Progenitor cell of endocrine pancreas (in vitro differentiated cells): ENCODE data around the gene JTB. TPM values are rescaled to one million over a fixed set of nuclear protein-coding genes. Genes with fewer than 3 reads are reported as not detected.
A peak's percentile ranks its signal among the peaks of the same experiment; 100 is the strongest.
"Not testable (repeated sequence)": the region's sequence is repeated elsewhere in the genome, so short reads cannot be mapped to it uniquely, and the experiment has no call there.

ENCODE experiments used
- DNase-seq: peaks from one replicate; pipeline ENCODE4 v3.0.0; 2021; ENCODE audit warnings: low spot score; ENCODE audit not compliant: unreplicated experiment
- H3K27ac Mint-ChIP-seq: 2 replicates; pipeline ENCODE4 v1.8.0; 2021; ENCODE audit warnings: mild to moderate bottlenecking, moderate library complexity, mixed read lengths
- H3K27me3 Mint-ChIP-seq: 2 replicates; pipeline ENCODE4 v1.8.0; 2021; ENCODE audit warnings: mixed read lengths
- H3K36me3 Mint-ChIP-seq: 2 replicates; pipeline ENCODE4 v1.8.0; 2022; ENCODE audit warnings: mixed read lengths; ENCODE audit not compliant: insufficient read depth
- H3K4me1 Mint-ChIP-seq: 2 replicates; pipeline ENCODE4 v1.8.0; 2021; ENCODE audit warnings: low read depth, mixed read lengths
- H3K4me3 Mint-ChIP-seq: 2 replicates; pipeline ENCODE4 v1.8.0; 2021; ENCODE audit warnings: low read depth, mild to moderate bottlenecking, moderate library complexity, mixed read lengths
- H3K9me3 Mint-ChIP-seq: 2 replicates; pipeline ENCODE4 v1.8.0; 2021; ENCODE audit warnings: low read depth, mixed read lengths
- total RNA-seq: library from RNA; stranded (reverse); gene quantifications from 2 replicates; pipeline ENCODE4 v1.2.1, GENCODE V29; 2021
- TF ChIP-seq, protein P1 (sequence below): fragments of 200-600 bp; sonication (generic); IDR thresholded peaks from one replicate; pipeline ENCODE4 v1.5.0; 2021; ENCODE audit warnings: antibody characterized with exemption, mild to moderate bottlenecking; ENCODE audit not compliant: unreplicated experiment

Gene JTB
- total RNA-seq, 1 donor from 2014 or later: 75.0 TPM

DNA sequence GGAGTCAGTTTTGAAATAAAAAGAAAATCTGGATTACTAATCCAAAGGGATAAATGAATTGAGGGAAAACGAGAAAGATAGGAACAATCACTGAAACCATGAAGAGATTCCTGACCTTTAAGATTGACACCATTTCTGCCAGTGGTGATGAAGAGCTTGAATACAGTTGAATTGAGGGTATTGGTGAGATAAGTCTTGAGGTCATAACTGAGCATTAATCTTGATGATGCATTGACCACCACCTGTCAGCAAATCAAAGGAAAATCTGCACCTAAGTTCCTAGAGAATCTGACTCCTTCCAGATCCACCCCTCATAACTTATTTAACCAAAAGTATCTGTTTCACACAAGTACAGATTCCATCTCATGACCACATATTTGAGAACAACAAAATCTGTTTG is 34.7 kb upstream of the JTB start:
- H3K27ac Mint-ChIP-seq: no peak overlapping the region
- H3K27me3 Mint-ChIP-seq: no peaks in the 10 kb centered on the region
- no peak for DNase-seq

DNA sequence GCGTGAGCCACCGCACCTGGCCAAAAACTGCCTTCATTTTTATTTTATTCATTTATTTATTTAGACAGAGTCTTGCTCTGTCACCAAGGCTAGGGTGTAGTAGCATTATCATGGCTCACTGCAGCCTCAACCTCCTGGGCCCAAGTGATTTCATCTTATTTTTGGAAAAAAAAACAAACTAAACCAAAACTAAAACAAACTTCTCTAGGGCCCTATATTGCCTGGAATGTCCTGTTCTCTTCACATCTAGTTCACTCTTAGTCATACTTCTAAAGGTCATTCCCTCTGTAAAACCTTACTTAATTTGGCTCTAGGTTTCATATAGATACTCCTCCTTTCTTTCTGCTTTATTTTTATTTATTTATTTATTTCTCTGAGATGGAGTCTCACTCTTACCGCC is 28.7 kb upstream of the JTB start:
- H3K27me3 Mint-ChIP-seq: no peaks in the 10 kb centered on the region
- TF ChIP-seq, protein P1, sequence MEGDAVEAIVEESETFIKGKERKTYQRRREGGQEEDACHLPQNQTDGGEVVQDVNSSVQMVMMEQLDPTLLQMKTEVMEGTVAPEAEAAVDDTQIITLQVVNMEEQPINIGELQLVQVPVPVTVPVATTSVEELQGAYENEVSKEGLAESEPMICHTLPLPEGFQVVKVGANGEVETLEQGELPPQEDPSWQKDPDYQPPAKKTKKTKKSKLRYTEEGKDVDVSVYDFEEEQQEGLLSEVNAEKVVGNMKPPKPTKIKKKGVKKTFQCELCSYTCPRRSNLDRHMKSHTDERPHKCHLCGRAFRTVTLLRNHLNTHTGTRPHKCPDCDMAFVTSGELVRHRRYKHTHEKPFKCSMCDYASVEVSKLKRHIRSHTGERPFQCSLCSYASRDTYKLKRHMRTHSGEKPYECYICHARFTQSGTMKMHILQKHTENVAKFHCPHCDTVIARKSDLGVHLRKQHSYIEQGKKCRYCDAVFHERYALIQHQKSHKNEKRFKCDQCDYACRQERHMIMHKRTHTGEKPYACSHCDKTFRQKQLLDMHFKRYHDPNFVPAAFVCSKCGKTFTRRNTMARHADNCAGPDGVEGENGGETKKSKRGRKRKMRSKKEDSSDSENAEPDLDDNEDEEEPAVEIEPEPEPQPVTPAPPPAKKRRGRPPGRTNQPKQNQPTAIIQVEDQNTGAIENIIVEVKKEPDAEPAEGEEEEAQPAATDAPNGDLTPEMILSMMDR: no peak
- H3K36me3 Mint-ChIP-seq: no peaks in the 10 kb centered on the region
- no peak for DNase-seq
- peaks cover 7% of the 10 kb centered on the region for H3K4me1 Mint-ChIP-seq
- no peak overlapping the region for H3K27ac Mint-ChIP-seq
- no peaks in the 10 kb centered on the region for H3K9me3 Mint-ChIP-seq
- no peak overlapping the region for H3K4me3 Mint-ChIP-seq

More for the DNA sequence above, 34.7 kb upstream of the JTB start:
- TF ChIP-seq, protein P1: no peak
- Mint-ChIP-seq H3K4me3 (no peak overlapping the region), H3K9me3 (no peaks in the 10 kb centered on the region), H3K36me3 (no peaks in the 10 kb centered on the region), H3K4me1 (peaks cover 3% of the 10 kb centered on the region)

DNA sequence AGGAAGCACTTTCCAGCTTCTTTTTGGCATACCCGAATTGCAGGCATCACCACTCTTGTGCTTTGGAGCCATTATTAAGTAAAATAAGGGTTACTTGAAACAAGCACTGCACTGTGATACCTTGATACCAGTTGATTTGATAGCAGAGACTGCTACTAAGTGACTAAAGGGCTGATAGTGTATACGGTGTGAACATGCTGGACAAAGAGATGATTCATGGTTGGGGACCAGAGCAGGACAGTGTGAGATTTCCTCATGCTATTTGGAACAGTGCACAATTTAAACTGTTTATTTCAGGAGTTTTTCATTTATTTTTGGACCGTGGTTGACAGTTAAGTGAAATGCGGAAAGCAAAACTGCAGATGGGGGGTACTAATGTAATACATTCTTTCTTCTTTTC is 22.9 kb upstream of the JTB start:
- peaks cover 5% of the 10 kb centered on the region for H3K36me3 Mint-ChIP-seq
- no peak for DNase-seq
- no peak overlapping the region for H3K4me3 Mint-ChIP-seq
- H3K27ac Mint-ChIP-seq: peak overlapping the region; percentile 95
- H3K9me3 Mint-ChIP-seq: peaks cover 4% of the 10 kb centered on the region
- H3K4me1 Mint-ChIP-seq: peaks cover 9% of the 10 kb centered on the region
- no peaks in the 10 kb centered on the region for H3K27me3 Mint-ChIP-seq
- TF ChIP-seq, protein P1: no peak

DNA sequence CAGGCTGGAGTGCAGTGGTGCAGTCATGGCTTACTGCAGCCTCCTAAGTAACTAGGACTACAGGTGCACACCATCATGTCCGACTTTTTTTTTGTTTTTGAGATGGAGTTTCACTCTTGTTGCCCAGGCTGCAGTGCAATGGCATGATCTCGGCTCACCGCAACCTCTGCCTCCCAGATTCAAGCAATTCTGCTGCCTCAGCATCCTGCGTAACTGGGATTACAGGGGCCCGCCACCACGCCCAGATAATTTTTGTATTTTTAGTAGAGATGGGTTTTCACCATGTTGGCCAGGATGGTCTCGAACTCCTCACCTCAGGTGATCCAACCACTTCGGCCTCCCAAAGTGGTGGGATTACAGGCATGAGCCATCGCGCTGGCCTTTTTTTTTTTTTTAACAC is 19.4 kb upstream of the JTB start:
- not testable (repeated sequence) for H3K9me3 Mint-ChIP-seq, H3K4me3 Mint-ChIP-seq, DNase-seq, H3K27me3 Mint-ChIP-seq, H3K27ac Mint-ChIP-seq
- peaks cover 15% of the 10 kb centered on the region for H3K4me1 Mint-ChIP-seq
- H3K36me3 Mint-ChIP-seq: peaks cover 19% of the 10 kb centered on the region

DNA sequence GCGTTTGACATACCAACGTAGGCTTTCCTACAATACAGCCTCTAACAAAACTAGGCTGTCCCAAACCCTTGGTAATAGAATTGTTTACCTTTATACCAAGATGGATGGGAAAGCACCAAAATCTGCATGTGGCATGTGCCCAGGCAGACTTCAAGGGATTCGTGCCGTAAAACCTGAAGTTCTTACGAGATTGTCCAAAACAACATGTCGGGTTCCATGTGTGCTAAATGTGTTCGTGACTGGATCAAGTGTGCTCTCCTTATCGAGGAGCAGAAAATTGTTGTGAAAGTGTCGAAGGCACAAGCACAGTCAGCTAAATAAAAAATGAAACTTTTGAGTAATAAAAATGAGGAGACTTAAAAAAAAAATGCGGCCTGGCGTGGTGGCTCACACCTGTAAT is 18.2 kb upstream of the JTB start:
- peaks cover 17% of the 10 kb centered on the region for H3K4me1 Mint-ChIP-seq
- peaks cover 4% of the 10 kb centered on the region for H3K9me3 Mint-ChIP-seq
- no peak overlapping the region for H3K4me3 Mint-ChIP-seq
- TF ChIP-seq, protein P1: no peak
- peak overlapping the region; percentile 64 for H3K27ac Mint-ChIP-seq
- no peaks in the 10 kb centered on the region for H3K27me3 Mint-ChIP-seq
- peaks cover 27% of the 10 kb centered on the region for H3K36me3 Mint-ChIP-seq
- no peak for DNase-seq

DNA sequence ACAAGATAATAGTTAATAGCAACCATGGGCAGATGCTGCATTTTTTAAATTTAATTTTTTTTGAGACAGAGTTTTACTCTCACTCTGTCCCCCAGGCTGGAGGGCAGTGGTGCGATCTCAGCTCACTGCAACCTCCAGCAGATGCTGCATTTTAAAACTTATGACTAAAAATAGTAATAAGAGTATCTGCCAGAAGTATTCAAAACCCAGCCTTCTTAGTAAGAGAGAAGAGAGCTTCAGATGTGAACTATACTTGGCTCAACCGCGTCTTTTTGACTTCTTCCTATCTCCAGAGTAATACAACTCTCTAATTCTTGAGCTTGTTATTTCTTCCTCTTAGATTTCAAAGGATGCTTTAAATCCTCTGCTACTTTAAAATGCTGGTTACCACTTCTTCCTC is 17.7 kb upstream of the JTB start:
- H3K9me3 Mint-ChIP-seq: peaks cover 4% of the 10 kb centered on the region
- no peak overlapping the region for H3K4me3 Mint-ChIP-seq
- TF ChIP-seq, protein P1: no peak
- no peaks in the 10 kb centered on the region for H3K27me3 Mint-ChIP-seq
- peaks cover 17% of the 10 kb centered on the region for H3K4me1 Mint-ChIP-seq
- peak overlapping the region; percentile 23 for H3K27ac Mint-ChIP-seq
- peaks cover 27% of the 10 kb centered on the region for H3K36me3 Mint-ChIP-seq
- DNase-seq: no peak
